Activated B cell treated with CpG ODN at 0.5 μM for 24 hours (primary cell): ENCODE measurements around the gene NCF2. TPM values are rescaled to one million over a fixed set of nuclear protein-coding genes. Genes with fewer than 3 reads are reported as not detected.

Experiments used
- ATAC-seq: fragments of 200-7000 bp; cut with Tn5 transposase; one replicate; pipeline ENCODE4 v1.10.0; 2021; ENCODE audit warnings: low read depth, mild to moderate bottlenecking, moderate library complexity
- CTCF ChIA-PET: fragments of 350-600 bp; sonication (Branson Sonifier 250); formaldehyde crosslinking; loops from one replicate; lab custom pipeline; 2021; ENCODE audit warnings: antibody characterized with exemption; lab: Charles Lee
- POLR2A ChIA-PET: fragments of 350-600 bp; sonication (Branson Sonifier 250); formaldehyde crosslinking; loops from one replicate; lab custom pipeline; 2021; ENCODE audit warnings: antibody characterized with exemption; lab: Charles Lee
- DNase-seq: peaks from one replicate; pipeline ENCODE4 v3.0.0; 2022
- H3K27ac Mint-ChIP-seq: one replicate; pipeline ENCODE4 v1.8.0; 2020; ENCODE audit warnings: mixed read lengths
- H3K27me3 Mint-ChIP-seq: one replicate; pipeline ENCODE4 v1.8.0; 2021; ENCODE audit warnings: mixed read lengths
- H3K36me3 Mint-ChIP-seq: one replicate; pipeline ENCODE4 v1.8.0; 2021; ENCODE audit warnings: low read depth, mixed read lengths
- H3K4me1 Mint-ChIP-seq: one replicate; pipeline ENCODE4 v1.8.0; 2021; ENCODE audit warnings: mixed read lengths
- H3K4me3 Mint-ChIP-seq: one replicate; pipeline ENCODE4 v1.8.0; 2020; ENCODE audit warnings: mild to moderate bottlenecking, mixed read lengths
- H3K9me3 Mint-ChIP-seq: one replicate; pipeline ENCODE4 v1.8.0; 2020; ENCODE audit warnings: mixed read lengths
- CTCF ChIP-seq: fragments of 200-600 bp; IDR thresholded peaks from one replicate; pipeline ENCODE4 v1.8.0; 2022; ENCODE audit warnings: antibody characterized with exemption, mild to moderate bottlenecking
- intact Hi-C: fragments of 100-400 bp; cut with micrococcal nuclease; formaldehyde crosslinking; loops from one replicate; pipeline ENCODE4 v1.15.1; 2024
- total RNA-seq: library from RNA; stranded (reverse); gene quantifications from 2 replicates; pipeline ENCODE4 v1.2.3, GENCODE V29; 2022

NCF2 gene
- total RNA-seq, 1 donor from 2014 or later, result 101 TPM

GRCh38 chr1:183635606-183636333 lies 45.5 kb upstream of the NCF2 start, which contains the start of gene ARPC5:
TSS of gene ARPC5 (minus strand) at chr1:183635783. CDS start at chr1:183635659, 124 bp downstream.
- CTCF ChIA-PET, result interaction anchor here (0.6 kb wide), 1 partner anchor 280 kb away, joined by 3 read pairs; no protein-coding TSS in a partner anchor
- Mint-ChIP-seq H3K27ac (peak within 1 kb of the TSS; percentile 100), H3K27me3 (no peaks in the 10 kb centered on the region), H3K4me1 (peaks cover 46% of the 10 kb centered on the region), H3K4me3 (peak within 1 kb of the TSS; percentile 100), H3K9me3 (no peaks in the 10 kb centered on the region), H3K36me3 (peaks cover 30% of the 10 kb centered on the region)
- TF ChIP-seq CTCF, result no peak
- intact Hi-C loops, result loop anchor here (1.0 to 10.0 kb wide), 7 partner anchors 163 to 1409 kb away; partner anchors contain the start of genes LAMC1, RNF2, SMG7 and TSEN15
- peak; percentile 89 for ATAC-seq
- POLR2A ChIA-PET, result interaction anchor here (0.6 to 3.3 kb wide), 14 partner anchors 26 to 416 kb away, joined by 3 to 47 read pairs (median 6); partner anchors contain the start of genes NCF2 and TSEN15
- peak; percentile 95 for DNase-seq

GRCh38 chr1:183635099-183635605 lies 44.9 kb upstream of the NCF2 start:
- Mint-ChIP-seq H3K27me3 (no peaks in the 10 kb centered on the region), H3K4me3 (peak overlapping the region; percentile 100), H3K4me1 (peaks cover 50% of the 10 kb centered on the region), H3K9me3 (no peaks in the 10 kb centered on the region), H3K27ac (peak overlapping the region; percentile 100), H3K36me3 (peaks cover 36% of the 10 kb centered on the region)
- intact Hi-C loops, result loop anchor here (1.0 to 10.0 kb wide), 6 partner anchors 163 to 1410 kb away; partner anchors contain the start of genes LAMC1, RNF2, SMG7 and TSEN15
- DNase-seq (peak; percentile 37), ATAC-seq (peak; percentile 7)
- TF ChIP-seq CTCF, result no peak
- POLR2A ChIA-PET, result interaction anchor here (0.6 to 3.3 kb wide), 17 partner anchors 13 to 1117 kb away, joined by 4 to 47 read pairs (median 6); partner anchors contain the start of genes NCF2, SMG7 and TSEN15
- CTCF ChIA-PET, result interaction anchor here (1.7 to 2.6 kb wide), 2 partner anchors 50 to 281 kb away, joined by 5 to 7 read pairs; no protein-coding TSS in a partner anchor

- ATAC-seq, result no peak
- Mint-ChIP-seq H3K9me3 (no peaks in the 10 kb centered on the region), H3K27me3 (no peaks in the 10 kb centered on the region), H3K4me1 (peaks cover 50% of the 10 kb centered on the region), H3K36me3 (peaks cover 42% of the 10 kb centered on the region), H3K27ac (peak overlapping the region; percentile 86), H3K4me3 (peak overlapping the region; percentile 100)
- no peak for TF ChIP-seq CTCF
- ChIA-PET POLR2A (interaction anchor here (0.6 to 3.3 kb wide), 20 partner anchors 14 to 1118 kb away, joined by 3 to 47 read pairs (median 6); partner anchors contain the start of genes NCF2, SMG7 and TSEN15), CTCF (interaction anchor here (0.6 to 2.6 kb wide), 8 partner anchors 15 to 1323 kb away, joined by 3 to 7 read pairs (median 4); no protein-coding TSS in a partner anchor)
- intact Hi-C loops, result loop anchor here (1.0 to 10.0 kb wide), 7 partner anchors 162 to 1410 kb away; partner anchors contain the start of genes LAMC1, RNF2, SMG7 and TSEN15
- no peak for DNase-seq
Measured at GRCh38 chr1:183634429-183635065, 44.3 kb upstream of the NCF2 start.

GRCh38 chr1:183633676-183634343 lies 43.6 kb upstream of the NCF2 start:
- no peaks in the 10 kb centered on the region for H3K27me3 Mint-ChIP-seq
- H3K27ac Mint-ChIP-seq, result peak overlapping the region; percentile 86
- no peak for TF ChIP-seq CTCF
- CTCF ChIA-PET, result interaction anchor here (0.5 to 2.6 kb wide), 9 partner anchors 14 to 282 kb away, joined by 3 to 7 read pairs (median 3); no protein-coding TSS in a partner anchor
- intact Hi-C loops, result loop anchor here (1.0 to 10.0 kb wide), 6 partner anchors 44 to 1411 kb away; partner anchors contain the start of genes DHX9, LAMC1, NCF2 and RNF2
- peak overlapping the region; percentile 100 for H3K4me3 Mint-ChIP-seq
- peaks cover 49% of the 10 kb centered on the region for H3K36me3 Mint-ChIP-seq
- POLR2A ChIA-PET, result interaction anchor here (0.6 to 3.3 kb wide), 16 partner anchors 24 to 1019 kb away, joined by 3 to 47 read pairs (median 5); partner anchors contain the start of genes NCF2, SMG7 and TSEN15
- H3K4me1 Mint-ChIP-seq, result peaks cover 51% of the 10 kb centered on the region
- DNase-seq, result no peak
- peak; percentile 8 for ATAC-seq
- no peaks in the 10 kb centered on the region for H3K9me3 Mint-ChIP-seq
